H1 (cell line): ENCODE measurements around the gene CNPY4.

Experiments used
- CBX5 ChIP-seq: fragments of 300-800, 300-1000 bp; sonication (generic); IDR thresholded peaks from 2 replicates; pipeline ENCODE4 v1.7.1; 2016; ENCODE audit warnings: antibody characterized with exemption, low read length, low read depth
- CBX8 ChIP-seq: fragments of 300-800, 300-1000 bp; sonication (generic); IDR thresholded peaks from 2 replicates; pipeline ENCODE4 v1.7.1; 2016; ENCODE audit warnings: low read depth, low read length, borderline replicate concordance
- POLR2A ChIP-seq, 2 experiments: IDR thresholded peaks; 1 replicate in 1 of 2; 2 replicates in 1 of 2; pipeline ENCODE4 v1.6.1; 2011; ENCODE audit warnings: low read depth in 2 of 2, low read length in 2 of 2, mild to moderate bottlenecking in 2 of 2; ENCODE audit errors: control extremely low read depth in 1 of 2
- POLR2AphosphoS5 ChIP-seq: IDR thresholded peaks from 2 replicates; pipeline ENCODE4 v1.6.1; 2011; ENCODE audit warnings: low read depth, low read length
- RBBP5 ChIP-seq: IDR thresholded peaks from 2 replicates; pipeline ENCODE4 v1.7.1; 2012; ENCODE audit warnings: low read depth, mild to moderate bottlenecking, inconsistent platforms, low read length, moderate library complexity, borderline replicate concordance
- SP2 ChIP-seq: IDR thresholded peaks from 2 replicates; pipeline ENCODE4 v1.6.1; 2012; ENCODE audit warnings: mild to moderate bottlenecking, low read length, inconsistent platforms
- SRF ChIP-seq: IDR thresholded peaks from 2 replicates; pipeline ENCODE4 v1.6.1; 2011; ENCODE audit warnings: mild to moderate bottlenecking, low read depth, low read length, moderate library complexity
- TF ChIP-seq, protein P1 (sequence below), 3 experiments: IDR thresholded peaks; 1 replicate in 2 of 3; 2 replicates in 1 of 3; pipeline versions ENCODE4 v1.5.1 to v1.6.1; 2011; ENCODE audit warnings: low read length in 3 of 3, mild to moderate bottlenecking in 3 of 3, inconsistent platforms in 2 of 3, low read depth in 1 of 3, moderate library complexity in 1 of 3; ENCODE audit not compliant: insufficient read depth in 1 of 3; ENCODE audit errors: control extremely low read depth in 1 of 3
- TF ChIP-seq, protein P2 (sequence below): IDR thresholded peaks from 2 replicates; pipeline ENCODE4 v1.6.1; 2012; ENCODE audit warnings: inconsistent platforms

DNA sequence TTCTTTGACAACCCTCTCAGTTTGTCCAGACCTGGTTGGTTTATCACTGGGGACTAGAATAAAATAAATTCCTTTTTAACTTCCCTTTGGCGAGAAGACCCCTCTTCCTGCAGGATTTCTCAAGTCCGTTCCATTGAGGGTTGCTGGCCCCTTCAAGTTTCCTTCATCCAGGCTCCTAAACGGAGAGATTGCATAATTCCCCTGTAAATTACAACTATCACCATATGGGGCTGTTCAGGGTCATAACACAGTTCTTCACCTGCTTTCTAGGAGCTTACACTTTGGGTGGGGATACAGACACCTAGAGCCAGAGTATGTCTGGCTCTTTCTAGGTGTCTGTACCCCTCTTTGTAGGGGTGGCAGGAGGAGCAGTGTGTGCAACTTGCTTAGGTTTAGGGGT is 33.9 kb upstream of the CNPY4 start:
- TF ChIP-seq SRF (no peak), SP2 (no peak), CBX8 (no peak), POLR2A (IDR thresholded peaks at IDR 0.05; ENCODE audit: control extremely low read depth in 1 of 2, low read depth in 2 of 2, low read length in 2 of 2) (no peak), RBBP5 (no peak), POLR2AphosphoS5 (no peak), CBX5 (no peak)
- TF ChIP-seq, protein P1, sequence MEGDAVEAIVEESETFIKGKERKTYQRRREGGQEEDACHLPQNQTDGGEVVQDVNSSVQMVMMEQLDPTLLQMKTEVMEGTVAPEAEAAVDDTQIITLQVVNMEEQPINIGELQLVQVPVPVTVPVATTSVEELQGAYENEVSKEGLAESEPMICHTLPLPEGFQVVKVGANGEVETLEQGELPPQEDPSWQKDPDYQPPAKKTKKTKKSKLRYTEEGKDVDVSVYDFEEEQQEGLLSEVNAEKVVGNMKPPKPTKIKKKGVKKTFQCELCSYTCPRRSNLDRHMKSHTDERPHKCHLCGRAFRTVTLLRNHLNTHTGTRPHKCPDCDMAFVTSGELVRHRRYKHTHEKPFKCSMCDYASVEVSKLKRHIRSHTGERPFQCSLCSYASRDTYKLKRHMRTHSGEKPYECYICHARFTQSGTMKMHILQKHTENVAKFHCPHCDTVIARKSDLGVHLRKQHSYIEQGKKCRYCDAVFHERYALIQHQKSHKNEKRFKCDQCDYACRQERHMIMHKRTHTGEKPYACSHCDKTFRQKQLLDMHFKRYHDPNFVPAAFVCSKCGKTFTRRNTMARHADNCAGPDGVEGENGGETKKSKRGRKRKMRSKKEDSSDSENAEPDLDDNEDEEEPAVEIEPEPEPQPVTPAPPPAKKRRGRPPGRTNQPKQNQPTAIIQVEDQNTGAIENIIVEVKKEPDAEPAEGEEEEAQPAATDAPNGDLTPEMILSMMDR (IDR thresholded peaks at IDR 0.05; ENCODE audit: control extremely low read depth in 1 of 3, insufficient read depth in 1 of 3, low read depth in 1 of 3, low read length in 3 of 3): no peak
- TF ChIP-seq, protein P2, sequence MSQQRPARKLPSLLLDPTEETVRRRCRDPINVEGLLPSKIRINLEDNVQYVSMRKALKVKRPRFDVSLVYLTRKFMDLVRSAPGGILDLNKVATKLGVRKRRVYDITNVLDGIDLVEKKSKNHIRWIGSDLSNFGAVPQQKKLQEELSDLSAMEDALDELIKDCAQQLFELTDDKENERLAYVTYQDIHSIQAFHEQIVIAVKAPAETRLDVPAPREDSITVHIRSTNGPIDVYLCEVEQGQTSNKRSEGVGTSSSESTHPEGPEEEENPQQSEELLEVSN: no peak
